Measurements from ENCODE around the gene EPC1.
"Not testable (repeated sequence)": the region's sequence is repeated elsewhere in the genome, so short reads cannot be mapped to it uniquely, and the experiment has no call there.

Gene EPC1, protein sequence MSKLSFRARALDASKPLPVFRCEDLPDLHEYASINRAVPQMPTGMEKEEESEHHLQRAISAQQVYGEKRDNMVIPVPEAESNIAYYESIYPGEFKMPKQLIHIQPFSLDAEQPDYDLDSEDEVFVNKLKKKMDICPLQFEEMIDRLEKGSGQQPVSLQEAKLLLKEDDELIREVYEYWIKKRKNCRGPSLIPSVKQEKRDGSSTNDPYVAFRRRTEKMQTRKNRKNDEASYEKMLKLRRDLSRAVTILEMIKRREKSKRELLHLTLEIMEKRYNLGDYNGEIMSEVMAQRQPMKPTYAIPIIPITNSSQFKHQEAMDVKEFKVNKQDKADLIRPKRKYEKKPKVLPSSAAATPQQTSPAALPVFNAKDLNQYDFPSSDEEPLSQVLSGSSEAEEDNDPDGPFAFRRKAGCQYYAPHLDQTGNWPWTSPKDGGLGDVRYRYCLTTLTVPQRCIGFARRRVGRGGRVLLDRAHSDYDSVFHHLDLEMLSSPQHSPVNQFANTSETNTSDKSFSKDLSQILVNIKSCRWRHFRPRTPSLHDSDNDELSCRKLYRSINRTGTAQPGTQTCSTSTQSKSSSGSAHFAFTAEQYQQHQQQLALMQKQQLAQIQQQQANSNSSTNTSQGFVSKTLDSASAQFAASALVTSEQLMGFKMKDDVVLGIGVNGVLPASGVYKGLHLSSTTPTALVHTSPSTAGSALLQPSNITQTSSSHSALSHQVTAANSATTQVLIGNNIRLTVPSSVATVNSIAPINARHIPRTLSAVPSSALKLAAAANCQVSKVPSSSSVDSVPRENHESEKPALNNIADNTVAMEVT

DNA sequence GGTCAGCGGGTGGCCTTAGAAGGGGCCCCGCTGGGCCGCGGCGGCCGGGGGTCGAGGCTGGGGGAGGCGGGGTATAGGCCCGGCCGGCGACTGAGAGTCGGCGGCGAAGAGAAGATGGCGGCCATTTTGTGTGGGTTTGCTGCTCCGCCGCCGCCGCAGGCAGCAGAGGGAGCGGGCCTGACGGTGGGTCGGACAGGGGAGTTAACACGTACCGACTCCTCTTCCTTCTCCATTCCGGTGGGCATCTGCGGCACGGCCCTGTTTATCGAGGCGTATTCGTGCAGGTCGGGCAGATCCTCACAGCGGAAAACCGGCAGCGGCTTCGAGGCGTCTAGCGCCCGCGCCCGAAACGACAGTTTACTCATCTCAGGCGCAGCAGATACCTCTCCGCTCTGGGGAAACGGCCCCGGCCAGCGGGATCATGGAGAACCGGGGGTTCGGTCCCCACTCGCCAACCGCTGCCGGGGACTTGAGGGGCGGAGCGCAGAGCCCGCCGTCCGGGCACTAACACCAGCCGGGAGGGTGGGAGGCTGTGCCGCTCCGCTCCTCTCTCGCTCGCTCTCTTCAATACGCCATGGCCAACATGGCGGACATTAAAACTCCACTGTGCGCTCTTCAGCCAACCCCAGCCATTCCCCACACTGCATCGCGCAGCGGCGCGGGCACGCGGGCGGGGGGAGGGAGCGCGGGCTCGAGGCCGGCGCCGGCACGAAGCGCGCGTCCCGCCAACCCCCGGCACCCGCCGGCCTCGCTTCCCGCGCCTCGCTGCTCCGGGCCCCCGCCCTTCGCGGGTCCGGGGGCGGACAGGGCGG, at the start of gene EPC1:
Gene EPC1, minus strand, starts transcription at position 608 of the 812 bp plus-strand sequence. Its CDS starts 243 bp downstream, at position 365.
- peak; percentile 81 for DNase-seq (ENCODE audit: low read depth)

DNA sequence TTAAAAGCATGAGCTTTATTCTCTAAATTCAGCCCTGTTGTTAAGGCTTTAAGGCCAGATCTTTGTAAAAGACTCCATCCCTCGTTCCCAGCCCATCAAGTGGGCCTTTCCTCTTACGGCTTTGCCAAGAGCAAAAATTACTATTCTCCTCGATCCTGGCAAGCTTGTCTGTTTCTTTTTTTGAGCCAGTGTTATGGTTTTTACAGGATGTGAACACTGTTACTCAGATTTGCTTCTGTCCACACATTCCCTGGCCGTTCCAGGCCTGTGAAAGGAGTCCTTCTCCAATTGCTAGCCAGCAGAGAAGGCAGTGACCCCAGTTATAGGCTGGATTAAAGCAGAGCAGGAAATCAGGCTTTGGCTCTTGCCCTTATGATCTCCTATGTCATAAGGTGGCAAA, 47.0 kb upstream of the EPC1 start:
- no peak for DNase-seq (ENCODE audit: low read depth)

DNA sequence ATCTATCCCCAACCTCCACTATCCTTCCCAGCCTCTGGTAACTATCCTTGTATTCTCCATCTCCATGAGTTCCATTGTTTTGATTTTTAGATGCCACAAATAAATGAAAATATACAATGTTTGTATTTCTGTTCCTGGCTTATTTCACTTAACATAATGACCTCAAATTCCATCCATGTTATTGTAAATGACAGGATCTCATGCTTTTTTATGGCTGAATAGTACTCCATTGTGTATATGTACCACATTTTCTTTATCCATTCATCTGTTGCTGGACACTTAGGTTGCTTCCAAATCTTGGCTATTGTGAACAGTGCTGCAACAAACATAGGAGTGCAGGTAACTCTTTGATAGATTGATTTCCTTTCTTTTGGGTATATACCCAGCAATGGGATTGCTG, 45.3 kb upstream of the EPC1 start:
- not testable (repeated sequence) for DNase-seq (ENCODE audit: low read depth)

- no peak for DNase-seq (ENCODE audit: low read depth)
Observed at GRCh38 chr10:32390193-32390592, 43.2 kb upstream of the EPC1 start.

DNA sequence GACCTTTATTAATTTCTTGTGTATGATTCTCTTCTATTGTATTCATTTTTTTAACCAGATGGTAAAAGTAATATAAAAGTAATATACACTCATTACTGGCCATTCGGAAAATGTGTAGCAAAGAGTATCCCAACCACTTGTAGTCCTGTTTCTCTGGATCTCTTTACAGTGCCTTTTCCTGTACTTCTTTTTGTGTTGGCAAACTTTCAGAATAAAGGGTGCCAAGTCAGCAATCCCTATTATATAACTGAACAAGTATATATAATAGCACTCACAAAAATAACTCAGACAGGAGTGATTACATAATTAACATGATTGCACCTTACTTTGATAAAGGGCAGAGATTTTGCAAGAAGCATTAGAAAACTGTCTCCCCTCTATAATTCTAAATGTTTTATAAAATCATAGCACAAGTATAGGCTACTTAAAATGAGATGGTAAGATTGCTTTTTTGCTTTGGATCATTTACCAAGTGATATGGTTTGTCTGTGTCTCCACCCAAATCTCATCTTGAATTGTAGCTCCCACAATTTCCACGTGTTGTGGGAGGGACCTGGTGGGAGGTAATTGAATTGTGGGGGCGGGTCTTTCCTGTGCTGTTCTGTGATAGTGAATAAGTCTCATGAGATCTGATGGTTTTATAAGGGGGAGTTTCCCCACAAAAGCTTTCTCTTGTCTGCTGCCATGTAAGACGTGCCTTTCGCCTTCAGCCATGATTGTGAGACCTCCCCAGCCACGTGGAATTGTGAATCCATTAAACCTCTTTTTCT, 41.5 kb upstream of the EPC1 start:
- DNase-seq (ENCODE audit: low read depth): no peak

- no peak for DNase-seq (ENCODE audit: low read depth)
Observed at GRCh38 chr10:32386623-32387260, 39.8 kb upstream of the EPC1 start.

DNA sequence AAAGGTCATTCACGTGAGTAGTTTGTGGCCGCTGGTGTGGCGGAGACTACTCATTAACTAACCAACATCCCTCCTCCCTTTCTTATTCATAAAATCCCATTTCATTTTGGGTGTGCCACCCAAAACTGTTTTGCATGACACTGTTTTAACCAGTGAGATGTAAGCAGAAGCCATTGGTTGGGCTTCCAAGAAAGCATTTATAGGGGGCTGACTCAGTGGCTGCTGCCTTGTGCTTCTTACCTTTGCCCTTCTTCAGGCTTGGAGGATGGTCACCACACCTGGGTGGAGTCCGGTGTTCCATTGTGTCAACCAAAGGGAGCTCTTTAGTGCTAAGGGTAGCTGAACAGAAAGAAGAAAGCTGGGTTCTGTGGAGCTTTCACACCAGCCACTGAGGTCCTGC, 37.2 kb upstream of the EPC1 start:
- no peak for DNase-seq (ENCODE audit: low read depth)

GRCh38 chr10:32381165-32381564, 34.2 kb upstream of the EPC1 start:
- DNase-seq (ENCODE audit: low read depth): no peak

GRCh38 chr10:32379950-32380551, 33.1 kb upstream of the EPC1 start:
- DNase-seq (ENCODE audit: low read depth): no peak

DNA sequence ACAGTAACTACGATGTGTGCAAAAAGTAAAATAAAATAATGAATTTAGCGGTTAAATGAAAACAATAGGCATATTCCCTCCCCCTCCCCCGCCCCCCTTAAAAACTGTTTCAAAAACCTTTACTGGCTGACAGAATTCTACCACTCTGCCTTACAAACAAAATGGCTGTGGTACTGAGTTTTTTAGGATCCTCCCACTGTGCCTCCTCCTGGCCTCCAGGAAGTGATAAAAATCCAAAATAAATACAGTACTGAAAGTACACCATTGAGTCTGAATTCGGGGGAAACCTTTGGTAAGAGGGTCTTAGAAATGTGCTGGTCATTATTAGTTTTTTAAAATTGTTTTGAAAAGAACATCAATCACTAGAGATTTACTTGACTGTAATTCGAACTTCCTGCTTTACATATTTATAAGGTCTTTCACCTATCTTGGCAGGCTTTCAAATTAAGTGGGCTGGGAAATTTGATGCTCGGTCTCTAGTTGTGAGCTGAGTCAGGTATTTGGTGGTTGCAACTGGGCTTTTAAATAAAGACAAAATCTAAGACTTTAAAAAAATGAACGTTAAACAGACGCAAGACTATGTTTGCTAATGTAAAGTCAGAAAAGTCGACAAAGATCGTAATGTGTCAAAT, 32.5 kb upstream of the EPC1 start:
- DNase-seq (ENCODE audit: low read depth): no peak

- peak; percentile 85 for DNase-seq (ENCODE audit: low read depth)
Observed at GRCh38 chr10:32378363-32379317, 31.7 kb upstream of the EPC1 start.

GRCh38 chr10:32377458-32378259, 30.7 kb upstream of the EPC1 start:
- no peak for DNase-seq (ENCODE audit: low read depth)

GRCh38 chr10:32376771-32377170, 29.8 kb upstream of the EPC1 start:
- DNase-seq (ENCODE audit: low read depth): no peak

- DNase-seq (ENCODE audit: low read depth): no peak
Observed at GRCh38 chr10:32376097-32376496, 29.1 kb upstream of the EPC1 start.

DNA sequence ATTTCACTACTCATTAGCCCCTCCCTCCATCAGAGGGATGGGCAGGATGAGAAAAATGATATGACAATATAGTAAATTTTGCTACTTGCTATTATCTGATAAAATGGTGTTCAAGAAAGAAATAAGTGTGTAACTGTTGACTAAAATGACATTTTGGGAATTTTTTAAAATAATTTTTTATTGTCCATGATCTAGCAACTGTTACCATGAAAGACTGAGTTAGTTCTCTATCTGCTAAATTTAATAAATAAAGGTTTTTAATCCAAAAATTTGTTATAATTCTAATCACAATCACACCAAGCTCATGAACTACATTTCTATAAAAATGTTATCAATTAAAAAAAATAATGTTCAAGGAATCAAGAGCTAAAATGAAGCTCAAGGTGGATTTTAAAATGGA, 28.7 kb upstream of the EPC1 start:
- DNase-seq (ENCODE audit: low read depth): no peak

DNA sequence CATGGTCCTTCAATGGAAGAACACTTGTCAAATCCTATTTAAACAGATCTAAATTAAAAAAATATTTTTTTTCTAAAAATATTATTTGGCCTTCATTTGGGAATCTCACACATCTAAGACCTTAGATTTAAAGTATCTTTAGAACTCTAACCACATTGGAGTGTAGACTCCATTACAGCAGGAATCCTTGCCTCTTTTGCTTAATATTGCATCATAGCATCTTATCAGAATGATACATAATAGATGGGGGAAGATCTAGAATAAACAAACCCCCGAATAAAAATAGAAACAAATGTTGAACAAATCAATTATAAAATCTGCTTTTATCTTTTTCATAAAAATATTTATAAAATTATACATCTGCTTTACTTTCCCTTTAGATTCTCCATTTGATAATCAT, 27.6 kb upstream of the EPC1 start:
- no peak for DNase-seq (ENCODE audit: low read depth)

DNA sequence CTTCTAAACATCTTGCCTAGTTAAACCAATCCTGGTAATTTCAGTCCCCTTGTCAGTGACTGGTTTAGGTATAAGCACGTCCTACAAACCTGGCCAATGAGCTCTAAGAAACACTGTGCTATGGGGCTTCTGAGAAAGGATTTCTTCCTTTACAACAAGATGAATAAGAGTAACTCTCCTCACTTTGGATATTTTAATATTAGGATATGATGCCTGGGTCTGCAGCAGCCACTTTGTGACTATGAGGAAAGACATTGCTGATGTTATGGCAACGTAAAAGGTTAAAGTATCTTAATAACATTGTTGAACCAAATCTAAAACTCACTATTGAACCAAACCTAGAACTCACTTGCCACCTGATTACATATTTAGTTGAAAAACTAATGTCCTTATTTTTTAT, 26.5 kb upstream of the EPC1 start:
- no peak for DNase-seq (ENCODE audit: low read depth)

GRCh38 chr10:32373031-32373430, 26.1 kb upstream of the EPC1 start:
- DNase-seq (ENCODE audit: low read depth): no peak

Data from activated T-cell treated with anti-CD3 and anti-CD28 coated beads for 1 hour (primary cell).